ENCODE measurements around the gene C2.
"Not testable (repeated sequence)": the region's sequence is repeated elsewhere in the genome, so short reads cannot be mapped to it uniquely, and the experiment has no call there.

The C2 gene

DNA sequence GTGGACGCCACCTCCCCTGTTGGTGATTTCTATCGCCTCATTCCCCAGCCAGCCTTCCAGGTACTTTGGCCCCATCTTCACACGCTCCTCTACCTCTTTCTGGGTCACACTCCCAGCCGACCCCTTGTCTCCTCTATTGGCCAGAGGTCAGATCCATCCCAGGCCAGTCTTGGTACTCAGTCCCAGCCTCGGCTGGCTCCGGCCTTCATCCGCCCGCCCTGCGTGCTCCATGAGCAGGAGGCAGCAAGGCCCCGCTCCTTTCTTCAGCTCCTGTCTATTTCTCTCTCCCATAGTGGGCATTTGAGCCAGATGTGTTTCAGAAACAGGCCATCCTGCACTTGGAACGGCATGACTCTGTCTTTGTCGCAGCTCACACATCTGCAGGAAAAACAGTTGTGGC is 34.1 kb downstream of the C2 start:
- no peak for DNase-seq

DNA sequence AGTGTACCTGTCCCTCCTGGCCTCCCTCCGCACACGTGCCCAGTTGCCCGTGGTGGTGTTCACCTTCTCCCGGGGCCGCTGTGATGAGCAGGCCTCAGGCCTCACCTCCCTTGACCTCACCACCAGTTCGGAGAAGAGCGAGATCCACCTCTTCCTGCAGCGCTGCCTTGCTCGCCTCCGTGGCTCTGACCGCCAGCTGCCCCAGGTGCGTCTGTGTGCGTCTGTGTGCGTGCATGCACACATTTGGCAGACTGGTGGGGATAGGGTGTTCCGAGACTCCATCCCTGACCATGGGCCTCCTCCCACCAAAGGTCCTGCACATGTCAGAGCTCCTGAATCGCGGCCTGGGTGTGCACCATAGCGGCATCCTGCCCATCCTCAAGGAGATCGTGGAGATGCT is 36.4 kb downstream of the C2 start:
- no peak for DNase-seq

DNA sequence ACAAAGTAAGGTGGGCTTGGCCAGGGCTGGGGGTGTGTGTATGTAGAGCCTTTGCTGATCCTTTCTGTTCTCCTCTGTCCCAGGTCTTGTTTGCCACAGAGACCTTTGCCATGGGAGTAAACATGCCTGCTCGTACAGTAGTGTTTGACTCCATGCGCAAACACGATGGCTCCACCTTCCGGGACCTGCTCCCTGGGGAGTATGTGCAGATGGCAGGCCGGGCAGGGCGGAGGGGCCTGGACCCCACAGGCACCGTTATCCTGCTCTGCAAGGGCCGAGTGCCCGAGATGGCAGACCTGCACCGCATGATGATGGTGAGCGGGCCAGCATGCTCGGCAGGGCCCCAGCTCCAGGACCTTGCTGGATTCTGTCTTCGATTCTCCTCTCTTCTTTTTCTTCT is 38.2 kb downstream of the C2 start:
- no peak for DNase-seq

DNA sequence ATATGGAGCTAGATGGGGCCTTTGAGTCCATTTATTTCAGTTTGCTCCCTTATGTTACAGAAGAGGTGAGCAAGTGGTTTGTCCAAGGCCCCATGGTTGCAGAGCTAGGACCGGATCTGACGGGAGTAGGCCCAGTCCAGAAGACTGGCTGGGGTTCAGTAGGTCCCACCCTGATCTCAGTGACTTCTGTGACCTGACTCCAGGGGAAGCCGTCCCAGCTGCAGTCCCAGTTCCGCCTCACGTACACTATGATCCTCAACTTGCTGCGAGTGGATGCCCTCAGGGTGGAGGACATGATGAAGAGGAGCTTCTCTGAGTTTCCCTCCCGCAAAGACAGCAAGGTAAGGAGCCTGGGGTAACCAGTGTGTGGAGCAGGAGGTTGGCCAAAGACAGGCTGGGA is 39.0 kb downstream of the C2 start:
- DNase-seq: no peak

DNA sequence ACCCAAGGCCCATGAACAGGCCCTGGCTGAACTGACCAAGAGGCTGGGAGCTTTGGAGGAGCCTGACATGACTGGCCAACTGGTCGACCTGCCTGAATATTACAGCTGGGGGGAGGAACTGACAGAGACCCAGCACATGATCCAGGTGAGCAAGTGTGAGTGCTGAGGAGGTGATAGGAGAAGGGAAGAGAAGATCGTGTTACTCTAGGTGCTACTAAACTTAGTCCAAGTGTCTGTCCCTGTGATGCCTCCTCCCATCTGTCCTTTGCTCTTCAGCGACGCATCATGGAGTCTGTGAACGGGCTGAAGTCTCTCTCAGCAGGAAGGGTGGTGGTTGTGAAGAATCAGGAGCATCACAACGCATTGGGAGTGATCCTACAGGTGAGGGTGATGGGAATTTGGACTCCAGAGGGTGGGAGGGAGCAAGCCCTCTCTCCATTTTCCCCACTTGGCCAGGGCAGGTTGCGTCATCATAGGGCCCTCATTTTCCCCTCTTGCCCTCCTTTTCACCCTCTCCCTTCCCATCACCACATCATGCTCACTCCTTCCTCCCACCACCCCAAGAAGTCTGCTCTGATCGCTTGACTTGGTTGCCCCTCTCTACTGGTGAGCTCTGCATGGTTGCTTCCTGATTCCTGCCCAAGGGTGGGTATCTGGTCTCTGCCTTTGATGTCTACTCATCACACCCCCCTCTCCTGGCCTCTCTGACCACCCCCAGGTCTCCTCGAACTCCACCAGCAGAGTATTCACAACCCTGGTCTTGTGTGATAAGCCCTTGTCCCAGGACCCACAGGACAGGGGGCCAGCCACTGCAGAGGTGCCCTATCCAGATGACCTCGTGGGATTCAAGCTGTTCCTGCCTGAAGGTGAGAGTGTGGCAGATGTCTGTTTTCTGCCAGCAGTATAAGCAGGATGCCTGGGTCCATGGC is 39.7 kb downstream of the C2 start:
- DNase-seq: peak; percentile 57

DNA sequence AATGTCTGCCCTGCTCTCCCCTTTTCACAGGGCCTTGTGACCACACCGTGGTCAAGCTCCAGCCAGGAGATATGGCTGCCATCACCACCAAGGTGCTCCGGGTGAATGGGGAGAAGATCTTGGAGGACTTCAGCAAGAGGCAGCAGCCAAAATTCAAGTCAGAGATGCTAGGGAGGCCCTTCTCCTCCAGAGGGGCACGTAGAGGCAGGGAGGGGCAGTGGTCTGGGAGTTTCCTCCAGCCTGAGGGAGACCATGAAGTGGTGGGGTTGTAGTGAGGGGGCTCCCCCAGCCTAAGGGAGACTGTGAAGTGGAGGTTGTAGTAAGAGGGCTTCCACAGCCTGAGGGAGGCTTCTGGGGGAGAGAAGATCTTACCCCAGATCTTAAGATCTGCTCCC is 40.4 kb downstream of the C2 start:
- peak; percentile 57 for DNase-seq

DNA sequence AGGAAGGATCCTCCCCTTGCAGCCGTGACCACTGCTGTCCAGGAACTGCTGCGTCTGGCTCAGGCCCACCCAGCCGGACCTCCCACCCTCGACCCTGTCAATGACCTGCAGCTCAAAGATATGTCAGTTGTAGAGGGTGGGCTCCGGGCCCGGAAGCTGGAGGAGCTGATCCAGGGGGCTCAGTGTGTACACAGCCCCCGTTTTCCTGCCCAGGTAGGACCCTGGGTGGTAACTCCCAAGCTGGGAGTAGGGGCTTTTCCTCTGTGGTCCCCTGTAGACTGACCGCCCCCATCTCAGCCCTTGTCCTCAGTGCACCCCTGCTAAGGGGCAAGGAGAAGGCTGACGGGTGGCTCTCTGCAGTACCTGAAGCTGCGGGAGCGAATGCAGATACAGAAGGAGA is 40.8 kb downstream of the C2 start:
- DNase-seq: no peak

DNA sequence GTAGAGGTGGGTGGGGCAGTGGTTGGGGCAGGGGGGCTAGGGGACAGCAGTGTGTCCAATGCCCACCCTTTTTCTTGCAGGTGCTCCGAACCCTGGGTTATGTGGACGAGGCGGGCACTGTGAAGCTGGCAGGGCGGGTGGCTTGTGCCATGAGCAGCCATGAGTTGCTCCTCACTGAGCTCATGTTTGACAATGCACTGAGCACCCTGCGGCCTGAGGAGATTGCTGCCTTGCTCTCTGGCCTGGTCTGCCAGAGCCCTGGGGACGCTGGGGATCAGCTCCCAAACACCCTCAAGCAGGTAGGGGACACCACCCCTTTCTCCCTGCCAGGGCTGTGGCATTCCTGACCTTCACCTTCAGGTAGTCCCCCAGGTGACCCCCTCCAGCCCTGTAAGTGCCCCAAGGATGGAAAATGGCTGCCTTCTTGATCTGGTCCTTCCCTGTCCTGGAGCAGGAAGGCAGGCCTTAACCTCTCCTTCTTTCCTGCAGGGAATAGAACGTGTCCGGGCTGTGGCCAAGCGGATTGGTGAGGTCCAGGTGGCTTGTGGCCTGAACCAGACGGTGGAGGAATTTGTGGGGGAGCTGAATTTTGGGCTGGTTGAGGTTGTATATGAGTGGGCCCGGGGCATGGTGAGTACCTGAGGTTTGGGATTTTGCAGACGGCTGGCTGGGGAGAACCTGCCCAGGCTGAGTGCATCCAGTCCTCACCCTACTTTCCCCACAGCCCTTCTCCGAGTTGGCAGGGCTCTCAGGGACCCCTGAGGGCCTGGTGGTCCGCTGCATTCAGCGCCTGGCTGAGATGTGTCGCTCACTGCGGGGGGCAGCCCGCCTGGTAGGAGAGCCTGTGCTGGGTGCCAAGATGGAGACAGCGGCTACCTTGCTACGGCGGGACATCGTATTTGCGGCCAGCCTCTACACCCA is 41.5 kb downstream of the C2 start:
- DNase-seq: peak; percentile 62

DNA sequence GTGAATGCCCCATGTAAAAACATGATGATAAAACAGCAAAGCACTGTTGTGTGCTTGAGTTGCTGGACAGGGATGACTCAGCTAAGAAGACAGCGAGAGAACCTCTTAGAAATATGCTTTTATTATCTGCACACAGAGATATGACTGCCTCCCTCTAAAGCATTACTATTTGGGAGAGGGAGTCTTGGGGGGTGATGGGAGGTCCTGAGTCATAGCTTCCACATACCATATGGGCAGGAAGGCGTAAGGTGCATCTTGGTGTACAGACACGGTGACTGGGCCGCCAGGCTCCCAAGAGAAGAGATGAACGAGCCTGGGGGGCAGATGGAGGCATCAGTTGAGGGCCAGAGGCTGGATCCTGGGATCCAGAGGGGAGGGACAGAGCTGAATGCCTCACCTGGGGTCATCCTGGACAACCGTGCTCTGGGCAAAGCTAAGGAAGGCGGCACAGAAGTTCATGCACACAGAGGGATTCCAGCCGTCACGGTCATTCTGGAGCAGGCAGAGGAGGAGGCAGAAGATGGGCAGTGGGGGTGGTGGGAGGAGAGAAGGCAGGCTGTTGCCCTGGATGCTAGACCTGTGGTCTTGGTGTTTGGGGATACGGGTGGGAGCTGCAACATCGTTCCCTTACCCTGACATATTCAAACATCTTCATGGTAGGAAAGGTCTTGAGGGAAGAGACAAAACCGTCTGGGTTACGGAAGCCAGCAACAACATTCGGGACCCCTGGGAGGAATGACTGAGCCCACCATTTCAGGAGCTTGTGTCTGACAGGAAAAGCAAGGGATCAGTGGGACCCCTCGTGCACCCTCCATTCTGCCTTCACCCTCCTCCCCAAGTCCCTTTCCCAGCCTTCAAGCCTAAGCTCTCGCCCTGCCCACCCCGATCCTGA is 42.4 kb downstream of the C2 start:
- no peak for DNase-seq

DNA sequence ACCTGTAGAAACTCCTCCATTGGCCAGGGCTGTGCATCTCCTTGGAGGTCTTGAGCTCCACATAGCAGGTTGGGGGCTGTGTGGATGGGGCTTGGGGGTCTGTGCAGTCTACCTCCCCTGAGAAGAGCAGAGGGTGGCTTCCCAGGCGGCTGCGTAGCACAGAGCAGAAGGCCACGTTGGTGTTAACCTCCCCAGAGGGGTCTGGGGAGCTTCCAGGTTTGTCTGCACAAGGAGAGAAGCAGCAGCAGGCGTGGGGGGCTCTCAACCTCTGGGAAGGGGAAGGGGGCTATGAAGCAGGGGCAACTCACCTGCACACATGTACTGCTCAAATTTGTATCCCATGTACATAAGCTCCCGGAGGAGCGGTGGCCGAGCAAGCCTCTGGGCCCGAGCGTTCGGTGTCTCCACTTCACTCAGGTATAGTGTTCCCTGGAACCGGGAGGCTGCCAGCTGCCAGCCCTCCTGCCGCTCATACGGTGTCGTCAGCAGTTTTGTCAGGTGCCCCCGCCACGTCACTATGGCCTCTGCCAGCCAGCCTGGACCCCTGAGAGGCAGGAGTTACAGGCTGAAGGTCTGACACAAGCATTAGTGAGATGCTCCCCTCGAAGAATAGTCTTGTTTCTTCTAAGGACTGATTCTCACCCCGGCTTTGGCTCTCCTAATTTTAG is 43.2 kb downstream of the C2 start:
- no peak for DNase-seq

DNA sequence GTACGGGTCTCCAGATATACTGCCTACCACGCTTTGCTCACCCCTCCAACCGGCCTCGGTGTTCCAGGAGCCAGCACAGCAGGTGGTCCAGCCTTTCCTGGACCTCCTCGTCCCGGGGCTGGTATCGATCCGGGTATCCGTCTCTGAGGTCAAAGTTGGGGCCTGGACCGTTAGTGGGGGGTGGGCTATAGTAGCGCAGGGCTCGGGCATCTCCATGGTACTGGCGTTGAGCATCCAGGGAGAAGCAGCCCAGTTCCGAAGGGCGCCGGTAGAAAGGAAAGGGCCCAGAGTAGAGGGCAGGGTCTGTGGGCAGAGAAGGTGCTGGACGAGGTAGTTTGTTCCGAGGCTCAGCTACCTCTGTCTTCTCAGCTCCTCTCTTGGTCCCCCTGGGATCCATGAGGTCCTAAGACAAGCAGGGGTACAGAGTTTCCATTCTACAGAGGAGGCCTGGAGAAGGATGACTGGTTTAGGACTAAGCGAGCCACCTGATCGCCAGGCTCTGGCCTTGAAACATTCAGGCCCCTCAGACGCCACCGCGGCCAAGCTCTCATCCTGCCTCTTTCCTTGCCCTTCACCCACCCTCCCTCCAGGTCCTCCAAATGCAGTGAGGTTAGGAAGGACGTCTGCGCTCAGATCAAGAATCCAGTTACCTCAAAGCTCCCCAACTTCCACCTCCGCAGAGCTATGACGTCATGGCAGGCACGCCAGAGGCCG is 43.9 kb downstream of the C2 start:
- no peak for DNase-seq

DNA sequence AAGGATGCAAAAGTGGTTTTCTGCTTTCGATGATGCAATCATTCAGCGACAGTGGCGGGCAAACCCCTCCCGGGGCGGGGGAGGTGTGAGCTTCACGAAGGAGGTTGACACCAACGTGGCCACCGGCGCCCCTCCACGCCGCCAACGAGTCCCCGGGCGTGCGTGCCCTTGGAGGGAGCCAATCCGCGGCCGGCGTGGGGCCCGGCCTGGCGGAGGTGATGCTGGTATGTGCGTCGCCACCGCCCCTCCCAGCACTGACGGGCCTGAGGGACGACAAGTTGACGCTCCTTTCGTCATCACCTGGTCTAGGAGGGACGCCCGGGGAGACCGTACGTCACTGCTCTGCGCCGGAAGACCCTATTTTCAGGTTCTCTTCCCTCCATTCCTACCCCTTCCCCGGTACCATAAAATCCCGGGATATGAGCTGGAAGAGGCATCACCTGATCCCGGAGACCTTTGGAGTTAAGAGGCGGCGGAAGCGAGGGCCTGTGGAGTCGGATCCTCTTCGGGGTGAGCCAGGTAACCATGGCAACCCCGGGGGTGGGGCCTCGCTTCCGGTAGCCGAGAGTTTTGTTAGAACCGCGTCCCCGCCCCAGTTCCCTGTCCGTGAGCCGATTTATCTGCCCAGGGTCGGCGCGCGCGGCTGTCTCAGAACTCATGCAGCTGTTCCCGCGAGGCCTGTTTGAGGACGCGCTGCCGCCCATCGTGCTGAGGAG is 44.6 kb downstream of the C2 start, which contains the start of gene DXO:
Gene DXO, minus strand, starts transcription at position 146 of the 716 bp plus-strand sequence. CDS start 463 bp downstream, outside the sequence.
- peak; percentile 99 for DNase-seq

DNA sequence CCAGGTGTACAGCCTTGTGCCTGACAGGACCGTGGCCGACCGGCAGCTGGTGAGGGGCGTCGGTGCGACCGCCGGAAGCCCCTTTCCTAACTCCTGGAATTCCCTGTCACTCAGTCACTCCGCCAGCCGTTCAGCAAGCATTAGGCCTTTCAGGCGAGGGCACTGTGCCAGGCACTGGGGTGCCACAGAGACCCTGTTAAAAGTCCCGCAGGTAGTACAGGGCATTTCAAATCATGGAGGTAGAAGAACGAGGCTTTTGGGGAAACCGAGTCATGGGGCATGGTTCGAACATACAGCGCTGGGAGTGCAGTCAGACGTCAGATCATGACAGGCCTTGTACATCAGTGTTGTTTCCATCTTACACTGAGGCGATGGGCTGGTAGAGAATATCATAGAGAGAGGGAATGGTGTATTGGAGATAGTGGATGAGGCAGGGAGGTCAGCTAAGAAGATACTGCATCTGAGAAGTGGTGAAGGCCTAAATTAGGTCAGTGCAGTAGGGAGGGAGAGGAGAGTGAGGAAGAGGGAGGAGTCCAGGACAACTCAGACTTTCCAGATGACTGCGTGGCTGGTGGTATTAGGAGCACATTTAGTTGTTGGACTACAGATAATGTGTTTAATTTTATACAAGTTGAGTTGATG is 45.3 kb downstream of the C2 start:
- DNase-seq: peak; percentile 68

DNA sequence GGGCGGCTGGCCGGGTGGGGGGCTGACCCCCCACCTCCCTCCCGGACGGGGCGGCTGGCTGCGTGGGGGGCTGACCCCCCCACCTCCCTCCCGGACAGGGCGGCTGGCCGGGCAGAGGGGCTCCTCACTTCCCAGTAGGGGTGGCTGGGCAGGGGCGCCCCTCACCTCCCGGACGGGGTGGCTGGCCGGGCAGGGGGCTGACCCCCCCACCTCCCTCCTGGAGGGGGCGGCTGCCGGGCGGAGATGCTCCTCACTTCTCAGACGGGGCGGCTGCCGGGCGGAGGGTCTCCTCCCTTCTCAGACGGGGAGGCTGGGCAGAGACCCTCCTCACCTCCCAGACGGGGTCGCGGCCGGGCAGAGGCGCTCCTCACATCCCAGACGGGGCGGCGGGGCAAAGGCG is 48.5 kb downstream of the C2 start:
- DNase-seq: peak; percentile 52

DNA sequence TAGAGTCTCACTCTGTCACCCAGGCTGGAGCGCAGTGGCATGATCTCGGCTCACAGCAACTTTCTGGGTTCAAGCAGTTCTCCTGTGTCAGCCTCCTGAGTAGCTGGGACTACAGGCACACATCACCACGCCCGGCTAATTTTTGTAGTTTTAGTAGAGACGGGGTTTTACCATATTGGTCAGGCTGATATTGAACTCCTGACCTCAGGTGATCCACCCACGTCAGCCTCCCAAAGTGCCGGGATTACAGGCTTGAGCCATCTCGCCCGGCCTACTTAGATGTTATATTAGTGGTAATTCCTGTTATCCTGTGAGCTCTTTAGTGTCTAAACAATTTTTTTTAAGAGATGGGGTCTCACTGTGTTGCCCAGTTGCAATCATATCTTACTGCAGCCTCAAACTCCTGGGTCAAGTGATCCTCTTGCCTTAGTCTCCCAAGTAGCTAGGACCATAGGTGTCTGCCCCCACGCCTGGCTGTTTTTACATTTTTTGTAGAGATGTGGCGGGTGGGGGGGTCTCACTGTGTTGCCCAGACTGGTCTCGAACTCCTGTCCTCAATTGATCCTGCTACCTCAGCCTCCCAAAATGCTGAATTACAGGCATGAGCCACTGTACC is 50.4 kb downstream of the C2 start:
- no peak for DNase-seq

DNA sequence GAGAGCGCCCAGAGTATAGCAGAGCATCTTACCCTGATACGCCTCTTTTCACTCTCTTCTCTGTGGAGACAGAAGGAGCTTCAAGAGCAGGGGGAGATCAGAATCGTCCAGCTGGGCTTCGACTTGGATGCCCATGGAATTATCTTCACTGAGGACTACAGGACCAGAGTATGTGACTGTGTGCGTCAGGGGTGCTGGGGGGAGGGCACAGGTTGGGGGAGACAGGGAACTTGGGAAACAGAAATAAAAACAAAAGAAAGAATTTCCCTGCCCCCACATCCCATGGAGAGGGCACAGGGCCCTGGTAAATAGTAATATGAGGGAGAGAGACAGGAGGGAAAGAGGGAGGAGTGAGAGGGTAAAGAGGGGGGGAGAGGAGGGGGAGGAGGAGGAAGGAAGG is 51.3 kb downstream of the C2 start:
- no peak for DNase-seq

DNA sequence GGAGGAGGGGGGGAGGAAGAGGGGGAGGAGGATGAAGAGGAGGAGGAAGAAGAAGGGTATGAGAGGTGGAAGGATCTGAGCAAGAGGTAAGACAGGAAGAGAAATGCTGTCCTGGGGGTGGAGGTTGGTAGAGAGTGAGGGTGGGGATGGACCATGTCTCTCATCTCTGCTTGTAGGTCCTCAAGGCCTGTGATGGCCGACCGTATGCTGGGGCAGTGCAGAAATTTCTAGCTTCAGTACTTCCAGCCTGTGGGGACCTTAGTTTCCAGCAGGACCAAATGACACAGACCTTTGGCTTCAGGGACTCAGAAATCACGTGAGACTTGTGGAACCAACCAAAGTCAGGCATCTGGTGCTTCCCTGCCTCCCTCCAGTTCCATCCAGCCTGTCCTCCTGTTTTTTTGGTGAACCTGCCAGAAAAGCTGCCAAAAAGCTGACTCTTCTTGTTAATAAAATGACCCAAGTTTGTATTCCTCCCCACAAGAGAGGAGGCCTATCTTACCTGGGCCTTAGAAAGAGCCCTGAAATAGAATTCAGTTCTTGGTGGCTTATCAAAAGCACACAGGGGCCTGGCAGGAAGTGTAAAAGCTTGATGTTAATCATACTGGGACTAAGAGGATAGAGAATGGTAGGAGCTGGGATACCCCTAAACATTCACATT is 51.9 kb downstream of the C2 start:
- DNase-seq: no peak

DNA sequence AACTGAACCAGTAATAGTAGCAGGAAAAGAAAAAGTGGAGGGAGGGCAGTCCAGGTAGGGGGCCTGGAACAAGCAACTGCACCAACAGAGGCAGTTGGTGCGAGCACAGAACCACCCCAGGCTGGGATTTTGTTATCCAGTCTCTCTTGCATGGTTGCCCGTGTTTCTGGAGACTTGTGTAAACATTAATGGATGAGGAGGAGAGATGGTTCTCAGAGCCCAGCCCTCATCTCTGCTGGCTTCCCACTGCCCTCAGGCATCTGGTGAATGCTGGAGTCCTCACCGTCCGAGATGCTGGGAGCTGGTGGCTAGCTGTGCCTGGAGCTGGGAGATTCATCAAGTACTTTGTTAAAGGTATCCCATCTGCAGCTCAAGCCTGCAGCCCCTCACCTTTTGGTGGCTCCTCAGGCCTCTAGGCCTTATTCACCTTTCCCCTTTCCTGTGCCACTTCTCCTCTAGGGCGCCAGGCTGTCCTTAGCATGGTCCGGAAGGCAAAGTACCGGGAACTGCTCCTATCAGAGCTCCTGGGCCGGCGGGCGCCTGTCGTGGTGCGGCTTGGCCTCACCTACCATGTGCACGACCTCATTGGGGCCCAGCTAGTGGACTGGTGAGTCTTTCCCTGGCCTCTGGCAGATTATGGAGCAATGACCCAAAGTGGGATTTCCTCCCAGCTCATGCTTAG is 52.8 kb downstream of the C2 start:
- peak; percentile 46 for DNase-seq

DNA sequence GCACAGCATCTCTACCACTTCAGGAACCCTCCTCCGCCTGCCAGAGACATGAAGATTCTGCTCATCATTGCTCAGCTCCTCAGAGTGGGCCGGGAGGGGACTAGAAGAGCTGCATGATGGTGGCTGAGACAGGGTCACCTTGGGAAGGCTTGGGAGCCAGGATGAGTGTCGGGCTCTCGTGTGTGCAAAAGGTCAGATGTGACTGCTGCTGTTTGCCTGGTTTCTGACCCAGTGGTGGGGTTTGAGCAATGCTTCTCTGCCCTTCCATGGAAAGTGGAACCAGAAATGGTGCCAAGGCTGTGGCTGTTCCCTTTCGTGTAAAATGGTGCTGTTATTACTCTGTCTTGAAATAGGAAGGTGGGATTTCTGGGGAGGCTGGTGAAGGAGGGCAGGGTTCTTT is 53.5 kb downstream of the C2 start:
- not testable (repeated sequence) for DNase-seq
